HG02642 (cell line): Measurements from ENCODE around the gene ERC2.

Source experiments
- ATAC-seq: cut with Tn5 transposase; IDR thresholded peaks from one replicate; pipeline ENCODE4 v1.9.1; 2021; ENCODE audit warnings: mild to moderate bottlenecking; ENCODE audit not compliant: unreplicated experiment, poor library complexity

The ERC2 gene

GRCh38 chr3:56197259-56197965 lies 270.9 kb downstream of the ERC2 start:
- no peak for ATAC-seq

- no peak for ATAC-seq
Observed at GRCh38 chr3:56196700-56197099, 271.6 kb downstream of the ERC2 start.

- ATAC-seq: no peak
Observed at GRCh38 chr3:56193519-56193918, 274.7 kb downstream of the ERC2 start.

- no peak for ATAC-seq
Observed at GRCh38 chr3:56192001-56192400, 276.3 kb downstream of the ERC2 start.

GRCh38 chr3:56190771-56191305 lies 277.4 kb downstream of the ERC2 start:
- no peak for ATAC-seq

- ATAC-seq: no peak
Observed at GRCh38 chr3:56190130-56190529, 278.1 kb downstream of the ERC2 start.

- no peak for ATAC-seq
Observed at GRCh38 chr3:56189536-56189935, 278.7 kb downstream of the ERC2 start.

- no peak for ATAC-seq
Observed at GRCh38 chr3:56188201-56188600, 280.1 kb downstream of the ERC2 start.

GRCh38 chr3:56187051-56187450 lies 281.2 kb downstream of the ERC2 start:
- ATAC-seq: no peak

GRCh38 chr3:56185827-56186226 lies 282.4 kb downstream of the ERC2 start:
- ATAC-seq: no peak

GRCh38 chr3:56183529-56183928 lies 284.7 kb downstream of the ERC2 start:
- ATAC-seq: no peak

- no peak for ATAC-seq
Observed at GRCh38 chr3:56180433-56180832, 287.8 kb downstream of the ERC2 start.

- no peak for ATAC-seq
Observed at GRCh38 chr3:56173601-56174000, 294.7 kb downstream of the ERC2 start.

- no peak for ATAC-seq
Observed at GRCh38 chr3:56164436-56164835, 303.8 kb downstream of the ERC2 start.

GRCh38 chr3:56157693-56158362 lies 310.4 kb downstream of the ERC2 start:
- ATAC-seq: peak; percentile 62

GRCh38 chr3:56154297-56154696 lies 314.0 kb downstream of the ERC2 start:
- ATAC-seq: no peak

- ATAC-seq: no peak
Observed at GRCh38 chr3:56147354-56147753, 320.9 kb downstream of the ERC2 start.

- no peak for ATAC-seq
Observed at GRCh38 chr3:56145410-56145809, 322.9 kb downstream of the ERC2 start.

- no peak for ATAC-seq
Observed at GRCh38 chr3:56144805-56145204, 323.5 kb downstream of the ERC2 start.

- ATAC-seq: no peak
Observed at GRCh38 chr3:56137415-56137814, 330.9 kb downstream of the ERC2 start.

GRCh38 chr3:56136514-56136913 lies 331.8 kb downstream of the ERC2 start:
- ATAC-seq: no peak

GRCh38 chr3:56135941-56136340 lies 332.3 kb downstream of the ERC2 start:
- no peak for ATAC-seq
